GM21825 (cell line): ENCODE measurements around the gene ARHGAP21.

Source experiments
- ATAC-seq: cut with Tn5 transposase; IDR thresholded peaks from one replicate; pipeline ENCODE4 v1.9.1; 2021; ENCODE audit warnings: mild to moderate bottlenecking, moderate library complexity; ENCODE audit not compliant: unreplicated experiment

Gene ARHGAP21

DNA sequence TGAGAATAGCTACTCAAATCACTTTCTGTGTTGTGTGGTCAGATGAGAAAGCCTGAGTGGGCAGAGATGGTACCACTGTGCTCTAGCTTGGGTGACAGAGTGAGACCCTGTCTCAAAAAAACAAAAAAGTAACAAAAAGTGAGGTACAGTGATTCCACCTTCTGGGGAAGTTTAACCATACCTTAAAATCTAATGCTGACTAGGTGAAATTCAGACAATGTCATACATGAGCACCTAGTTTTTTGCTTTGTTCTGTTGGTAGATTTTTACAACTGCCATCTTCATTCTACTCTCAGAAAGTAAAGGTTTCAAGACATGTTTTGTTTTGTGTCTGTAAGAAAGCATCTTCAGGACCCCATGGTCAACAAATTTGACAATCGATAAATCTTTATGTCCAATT lies 144.2 kb downstream of the ARHGAP21 start:
- no peak for ATAC-seq

DNA sequence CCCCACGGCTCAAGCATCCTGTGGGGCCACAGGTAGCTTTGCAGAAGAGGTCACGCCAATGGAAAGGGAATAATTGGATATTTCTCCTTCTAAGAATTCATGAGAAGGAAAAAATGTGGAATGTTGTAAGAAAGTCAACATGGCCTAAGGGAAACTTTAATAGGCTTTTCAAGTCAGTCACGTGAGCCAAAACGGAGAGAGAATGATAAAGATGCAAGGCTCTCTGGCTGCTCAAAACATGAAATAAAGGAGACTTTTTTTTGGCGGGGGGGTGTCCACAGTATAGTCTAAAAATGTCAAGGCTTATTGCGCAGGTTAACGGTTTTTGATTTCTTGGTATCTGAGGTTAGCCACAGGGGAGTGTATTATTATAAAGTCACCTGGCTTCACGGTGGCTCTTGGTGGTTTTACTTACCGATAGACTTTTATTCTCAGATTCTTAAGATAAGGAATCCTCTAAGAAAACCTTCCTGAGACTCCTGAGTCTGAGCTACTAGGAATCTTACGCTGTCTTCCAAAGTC lies 148.1 kb downstream of the ARHGAP21 start:
- ATAC-seq: no peak

DNA sequence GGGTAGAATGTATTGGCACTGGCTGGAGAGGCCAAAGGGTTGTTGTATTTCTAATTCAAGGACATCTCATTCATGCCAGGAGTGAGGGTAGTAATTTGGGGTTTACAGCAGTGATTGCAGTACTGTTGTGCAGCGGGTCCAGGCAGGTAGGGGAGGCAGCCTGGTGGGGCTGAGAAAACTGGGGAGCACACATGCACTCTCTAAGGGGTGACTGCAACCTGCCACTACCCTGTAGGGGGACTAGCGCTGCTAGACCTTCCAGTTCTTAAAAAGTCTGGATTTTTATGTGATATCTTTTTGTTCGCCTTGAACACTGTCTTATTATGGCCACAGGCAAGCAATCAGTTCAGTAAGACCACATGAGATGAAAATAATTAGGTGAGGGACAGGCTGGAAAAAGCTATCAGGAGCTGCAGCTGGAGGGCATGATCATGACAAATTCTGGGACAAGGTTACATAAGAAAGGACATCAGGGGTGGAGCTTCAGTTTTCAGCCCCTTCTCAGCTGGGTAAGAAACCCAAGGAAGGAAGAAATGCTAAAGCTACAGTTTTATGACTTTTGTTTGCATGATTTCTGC lies 149.0 kb downstream of the ARHGAP21 start:
- no peak for ATAC-seq

DNA sequence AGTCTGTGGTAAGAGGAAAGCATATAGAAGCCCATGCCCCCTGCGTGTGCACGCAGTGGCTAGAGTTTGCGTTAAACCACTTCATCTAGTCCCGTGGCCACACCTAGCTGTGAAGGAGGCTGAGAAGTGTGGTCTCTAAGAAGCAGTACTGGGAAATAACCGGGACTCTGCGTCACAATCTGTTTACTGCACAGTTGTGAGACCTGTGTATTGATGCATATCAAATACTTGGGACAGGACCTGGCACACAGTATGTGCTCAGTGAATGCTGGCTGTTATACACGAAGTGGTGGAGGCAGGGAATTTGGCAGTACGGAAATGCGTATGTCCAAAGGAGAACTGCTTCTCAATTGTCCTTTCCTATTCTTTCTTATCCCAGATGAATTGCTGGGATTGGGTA lies 149.5 kb downstream of the ARHGAP21 start:
- no peak for ATAC-seq

DNA sequence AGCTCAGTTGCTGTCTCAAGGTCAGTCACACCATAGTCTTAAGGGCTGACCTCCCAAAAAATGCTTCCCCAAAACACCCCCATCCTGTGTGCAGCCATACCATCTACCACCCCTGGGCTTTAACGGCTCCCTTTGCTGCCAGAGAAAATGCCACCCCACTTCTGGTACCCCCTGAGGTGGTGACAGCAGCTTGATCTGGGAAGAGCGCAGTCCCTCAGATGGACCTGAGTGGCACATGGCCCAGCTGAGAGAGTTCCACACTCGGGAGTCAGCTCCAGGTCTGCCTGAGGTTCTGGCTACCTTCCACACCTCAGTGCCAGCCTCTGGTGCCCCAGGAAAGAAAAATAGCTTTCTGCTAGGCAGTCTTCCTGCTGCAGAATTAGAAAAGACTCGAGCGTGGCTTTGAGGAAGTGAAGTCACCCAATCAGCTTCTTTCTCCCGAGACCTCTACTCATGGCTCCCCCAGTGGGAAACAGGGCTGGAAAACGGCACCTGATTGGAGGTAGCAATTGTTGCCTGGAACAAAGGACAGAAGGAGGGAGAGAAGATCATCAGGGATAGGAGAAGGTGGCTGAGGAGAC lies 151.7 kb downstream of the ARHGAP21 start:
- ATAC-seq: no peak

DNA sequence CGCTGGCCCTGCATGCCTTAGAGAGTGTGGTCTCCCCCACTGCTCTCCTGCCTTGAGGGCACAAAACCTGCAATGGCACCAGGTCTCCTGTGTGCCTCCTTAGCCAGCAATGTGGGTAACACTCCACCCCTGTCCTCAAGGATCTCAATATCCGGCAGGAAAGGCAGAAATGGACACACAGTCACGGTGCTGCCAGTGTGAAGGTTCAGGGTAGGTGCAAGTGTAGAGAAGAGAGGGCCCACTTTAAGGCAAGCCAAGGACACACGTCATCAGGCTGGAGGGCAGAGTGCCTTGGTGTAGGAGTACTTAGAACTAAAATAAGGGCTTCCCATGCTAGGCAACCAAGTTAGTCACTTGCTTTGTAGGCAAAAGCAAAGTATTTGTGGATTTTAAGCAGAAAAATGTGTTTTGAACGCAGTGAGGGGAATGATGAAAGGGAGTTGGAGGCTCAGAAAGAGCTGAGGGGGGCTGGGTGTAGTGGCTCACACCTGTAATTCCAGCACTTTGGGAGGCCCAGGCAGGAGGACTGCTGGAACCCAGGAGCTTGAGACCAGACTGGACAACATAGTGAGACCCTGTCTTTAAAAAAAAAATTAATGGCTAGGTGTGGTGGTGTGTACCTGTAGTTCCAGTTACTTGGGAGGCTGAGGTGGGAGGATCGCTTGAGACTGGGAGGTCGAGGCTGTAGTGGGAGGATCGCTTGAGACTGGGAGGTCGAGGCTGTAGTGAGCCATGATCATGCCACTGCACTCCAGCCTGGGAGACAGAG lies 152.8 kb downstream of the ARHGAP21 start:
- ATAC-seq: no peak

DNA sequence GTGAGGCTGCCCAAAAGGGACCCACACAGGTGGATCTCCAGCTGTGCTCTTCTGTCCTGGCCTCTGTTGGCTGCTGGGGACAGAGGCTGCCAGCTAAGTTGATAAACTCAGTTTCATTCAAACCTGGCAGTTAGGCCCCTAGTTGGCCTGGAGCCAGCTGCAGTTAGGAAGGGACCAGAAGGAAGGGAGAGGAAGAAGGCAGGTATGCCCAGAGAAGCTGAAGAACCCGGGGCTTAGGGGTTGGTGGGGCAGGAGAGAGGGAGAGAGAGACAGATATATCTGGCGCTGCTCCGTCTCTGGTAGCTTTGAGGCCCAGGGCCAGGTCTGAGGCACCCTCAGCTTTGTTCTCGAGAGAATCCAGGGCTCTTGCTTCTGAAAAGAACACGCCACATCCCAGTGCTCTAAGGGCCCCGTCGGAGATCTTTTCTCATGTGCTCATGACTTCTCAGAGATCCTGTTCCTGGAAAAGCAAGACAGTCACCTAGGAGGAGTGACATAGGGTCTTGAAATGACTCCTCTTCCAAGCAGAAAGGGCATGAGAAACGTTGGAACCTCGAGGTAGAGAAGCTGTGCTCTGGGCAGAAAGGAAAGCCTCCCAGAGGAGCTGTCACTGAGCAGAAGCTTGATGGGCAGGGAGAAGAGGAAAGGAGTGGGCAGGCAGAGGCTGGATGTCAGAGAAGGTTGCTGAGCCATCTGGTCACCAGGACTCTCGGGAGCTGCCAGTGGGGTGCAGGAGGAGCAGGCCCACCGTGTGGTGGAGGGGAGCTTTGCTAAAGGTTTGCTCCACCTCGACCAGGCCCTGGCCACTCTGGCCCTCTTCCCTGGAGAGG lies 153.6 kb downstream of the ARHGAP21 start:
- no peak for ATAC-seq

DNA sequence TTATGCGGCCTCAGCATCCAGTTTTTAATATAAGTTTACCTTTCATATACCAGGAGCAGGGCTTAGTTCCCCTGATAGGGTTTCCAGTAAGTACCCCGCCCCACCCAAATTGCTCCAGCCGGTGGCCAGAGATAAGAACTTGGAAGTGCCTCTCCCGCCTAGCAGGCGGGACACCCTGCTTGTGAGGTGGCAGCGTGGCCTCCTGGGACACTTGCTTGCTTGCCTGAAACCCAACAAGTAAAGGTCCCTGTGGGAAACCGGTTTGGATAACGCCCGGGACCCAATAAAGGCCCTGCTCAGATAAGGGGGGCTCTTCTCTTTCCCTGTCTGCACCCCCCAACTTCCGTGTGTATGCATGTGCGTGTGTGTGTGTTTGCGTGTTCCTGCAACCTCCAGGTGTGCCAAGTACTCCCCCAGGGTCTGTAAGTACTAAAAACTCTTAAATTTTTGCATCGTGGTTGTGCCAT lies 154.3 kb downstream of the ARHGAP21 start:
- no peak for ATAC-seq

DNA sequence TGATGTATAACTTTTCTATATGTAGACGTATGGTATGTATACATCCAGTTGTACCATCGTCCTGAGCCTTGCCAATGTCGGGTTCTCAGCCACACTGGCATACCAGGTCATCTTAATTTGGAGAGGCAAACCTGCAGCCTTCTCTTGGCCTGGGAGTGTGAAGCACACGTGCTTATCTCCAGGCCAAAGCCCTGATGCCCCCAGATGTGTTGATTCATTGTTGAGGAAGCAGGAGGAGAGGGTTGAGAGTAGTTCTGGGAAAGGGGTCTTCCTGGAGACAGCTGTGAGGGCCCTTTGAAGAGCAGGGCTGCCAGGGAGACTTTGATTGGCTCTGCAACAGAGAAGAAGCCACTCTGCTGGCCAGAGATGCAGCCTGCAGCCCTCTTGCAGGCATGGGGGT lies 155.6 kb downstream of the ARHGAP21 start:
- ATAC-seq: no peak

DNA sequence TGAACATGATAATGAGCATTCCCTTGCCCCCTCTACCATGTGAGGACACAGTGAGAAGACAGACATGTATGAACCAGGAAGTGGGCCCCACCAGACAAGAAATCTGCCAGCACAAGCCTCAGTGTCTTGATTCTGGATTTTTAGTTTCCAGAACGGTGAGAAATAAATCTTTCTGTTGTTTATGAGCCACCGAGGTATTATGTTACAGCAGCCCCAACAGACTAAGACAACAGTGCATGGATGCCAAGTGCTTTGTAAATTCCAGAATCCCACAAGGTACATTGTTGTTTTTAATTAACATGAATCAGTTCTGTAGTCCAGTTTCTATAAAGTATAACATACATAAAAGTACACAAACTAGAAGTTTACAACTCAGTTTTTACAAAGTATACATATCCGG lies 162.2 kb downstream of the ARHGAP21 start:
- no peak for ATAC-seq

DNA sequence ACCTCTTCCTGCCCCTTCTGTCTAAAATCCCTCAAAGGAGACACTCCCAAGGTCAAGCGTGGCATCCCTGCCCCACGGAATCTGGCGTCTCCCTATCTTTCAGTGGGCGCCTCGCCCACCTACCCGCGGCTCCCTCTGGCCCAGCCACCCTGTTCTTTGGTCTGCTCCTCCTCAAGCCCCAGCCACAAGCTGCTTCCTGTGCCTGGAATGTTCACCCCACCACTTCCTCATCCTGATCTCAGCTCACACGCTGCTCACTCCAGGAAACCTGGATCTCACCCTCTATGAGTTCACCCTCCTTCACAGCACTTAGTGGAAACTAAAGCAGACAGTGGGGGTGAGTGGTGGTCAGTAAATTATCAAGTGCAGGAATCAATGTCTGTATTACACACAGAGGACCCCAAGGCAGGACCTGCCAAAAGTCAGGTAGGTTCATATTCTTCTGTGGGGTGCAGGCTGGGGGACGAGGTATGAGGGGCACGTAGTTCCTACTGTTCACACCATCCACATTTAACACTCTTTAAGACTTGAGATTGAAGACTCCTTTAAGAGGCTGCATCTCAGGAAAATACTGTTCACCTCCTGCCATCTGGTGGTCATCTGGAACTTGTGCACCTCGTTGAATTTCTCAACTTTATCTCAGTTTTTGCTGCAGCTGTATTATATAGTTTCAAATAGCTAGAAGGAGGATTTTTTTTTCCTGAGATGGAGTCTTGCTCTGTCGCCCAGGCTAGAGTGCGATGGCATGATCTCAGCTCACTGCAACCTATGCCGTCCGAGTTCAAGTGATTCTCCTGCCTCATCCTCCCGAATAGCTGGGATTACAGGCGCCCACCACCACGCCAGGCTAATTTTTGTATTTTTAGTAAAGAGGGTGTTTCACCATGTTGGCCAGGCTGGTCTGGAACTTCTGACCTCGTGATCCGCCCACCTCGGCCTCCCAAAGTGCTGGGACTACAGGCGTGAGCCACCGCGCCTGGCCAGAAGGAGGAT lies 166.6 kb downstream of the ARHGAP21 start:
- ATAC-seq: no peak

DNA sequence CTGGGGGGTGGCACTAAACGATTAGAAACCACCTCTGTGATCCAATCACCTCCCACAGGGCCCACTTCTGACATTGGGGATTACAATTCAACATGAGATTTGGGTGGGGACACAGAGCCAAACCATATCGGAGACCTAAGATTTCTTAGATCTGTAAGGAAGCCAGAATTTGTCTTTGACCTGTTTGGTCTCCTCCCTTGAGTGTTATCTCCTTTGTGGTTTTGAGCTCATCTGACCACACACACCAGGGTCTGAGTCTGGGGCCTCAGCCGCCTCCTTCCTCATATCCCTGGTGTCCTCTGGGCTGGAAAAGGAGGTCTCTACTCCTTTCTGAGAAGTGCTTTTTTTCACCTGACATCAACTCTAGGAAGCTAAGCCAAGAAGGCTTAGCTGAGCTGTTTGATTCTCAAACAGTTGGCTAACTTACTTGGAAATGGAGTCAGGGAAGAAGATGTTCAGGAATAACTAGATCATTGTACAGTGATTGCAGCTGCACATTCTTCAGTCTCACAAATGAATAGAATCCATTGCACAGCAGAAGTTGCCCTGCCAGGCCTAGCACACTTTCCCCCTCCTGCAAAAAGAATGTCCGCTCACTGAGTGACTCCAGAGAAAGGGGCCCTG lies 167.4 kb downstream of the ARHGAP21 start:
- no peak for ATAC-seq

DNA sequence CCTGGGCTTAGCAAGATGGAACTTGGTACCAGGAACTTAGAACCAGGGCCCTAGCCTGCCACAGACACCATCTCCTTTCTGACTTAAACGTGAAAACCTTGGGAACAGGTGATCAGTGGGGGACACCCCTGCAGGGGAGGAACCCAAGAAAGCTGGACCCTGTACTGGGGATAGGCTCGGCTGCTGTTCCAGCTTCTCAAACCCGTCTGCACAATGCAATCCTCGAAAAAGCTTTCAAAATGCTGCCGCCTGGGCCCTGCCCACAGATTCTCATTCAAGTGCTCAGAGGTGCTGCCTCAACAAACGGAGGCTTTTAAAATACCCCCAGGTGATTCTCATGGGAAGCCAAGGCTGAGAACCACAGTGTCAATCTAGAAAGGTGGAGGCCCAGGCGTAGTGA lies 169.7 kb downstream of the ARHGAP21 start:
- ATAC-seq: no peak

DNA sequence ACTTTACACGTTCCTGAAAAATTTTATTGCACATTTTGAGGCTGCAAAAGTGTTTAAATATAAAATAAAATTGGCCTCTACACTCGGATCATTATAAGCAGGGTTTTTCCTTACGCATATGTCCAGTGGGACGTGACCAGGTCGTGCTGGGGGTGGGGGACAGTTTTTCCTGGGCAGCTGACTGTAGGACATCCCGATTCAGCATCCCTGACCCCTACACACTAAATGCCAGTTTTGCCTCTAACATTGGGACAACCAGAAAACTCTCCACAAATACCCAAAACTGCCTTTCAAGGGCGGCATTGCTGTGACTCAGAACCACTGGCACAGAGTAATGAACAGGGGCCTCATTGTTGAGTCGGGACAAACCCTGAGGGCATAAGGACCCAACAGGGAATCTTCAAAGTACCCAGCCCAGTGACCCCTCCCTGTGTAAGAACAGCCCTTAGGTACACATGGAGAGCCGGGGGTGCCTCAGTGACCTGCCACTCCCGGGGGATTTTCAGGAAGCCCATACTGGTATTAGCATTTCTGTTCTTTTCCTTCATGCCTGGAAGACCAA lies 170.6 kb downstream of the ARHGAP21 start:
- no peak for ATAC-seq

DNA sequence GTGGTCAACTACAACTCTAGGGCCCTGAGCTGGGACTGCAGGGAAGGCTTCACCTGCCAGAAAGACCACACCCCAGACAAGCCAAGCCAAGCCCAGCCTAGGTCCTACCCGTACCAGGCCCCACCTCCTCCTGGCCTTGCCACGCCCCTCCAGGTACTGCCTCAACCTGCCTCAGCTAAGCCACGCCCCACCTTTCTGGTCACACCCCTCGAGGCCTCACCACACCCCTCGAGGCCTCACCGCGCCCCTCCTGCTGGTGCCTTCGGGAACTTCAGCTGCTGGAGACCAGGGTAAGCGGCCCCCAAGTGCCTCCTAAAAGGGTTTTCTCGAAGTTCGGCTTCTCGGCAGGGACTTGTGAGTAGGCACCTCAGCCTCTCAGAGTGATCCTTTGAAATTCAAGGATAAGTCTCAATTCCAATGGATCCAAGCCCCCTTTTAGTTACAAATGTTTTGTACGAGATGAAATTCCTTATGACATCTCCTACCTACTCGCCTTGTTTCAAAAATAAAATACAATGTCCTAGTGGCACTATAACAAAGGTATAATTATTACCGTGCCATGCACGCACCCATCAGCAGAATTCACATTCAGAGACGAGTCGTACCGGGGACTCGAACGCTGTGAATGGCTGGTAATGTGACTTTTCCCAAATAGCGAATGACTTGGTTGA lies 171.2 kb downstream of the ARHGAP21 start:
- ATAC-seq: peak; percentile 49

DNA sequence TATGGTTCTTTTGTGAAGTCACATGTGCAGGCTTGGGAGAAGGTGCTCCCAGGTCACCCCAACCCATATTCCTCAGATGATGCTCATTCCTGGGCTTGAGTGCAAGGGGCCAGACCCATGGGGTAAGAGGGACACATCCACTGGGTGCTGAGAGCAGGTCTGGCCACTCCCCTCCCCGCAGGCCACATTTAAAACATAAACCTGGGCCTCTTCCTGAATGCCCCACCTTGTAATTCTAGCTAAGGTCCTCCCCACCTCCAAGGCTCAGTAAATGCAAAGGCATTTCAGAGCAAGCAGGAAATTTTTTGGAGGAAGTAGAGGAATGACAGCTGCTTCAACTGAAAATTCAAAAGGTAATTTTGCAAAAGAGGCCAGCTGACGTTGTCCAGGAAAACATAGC lies 172.5 kb downstream of the ARHGAP21 start:
- ATAC-seq: no peak

DNA sequence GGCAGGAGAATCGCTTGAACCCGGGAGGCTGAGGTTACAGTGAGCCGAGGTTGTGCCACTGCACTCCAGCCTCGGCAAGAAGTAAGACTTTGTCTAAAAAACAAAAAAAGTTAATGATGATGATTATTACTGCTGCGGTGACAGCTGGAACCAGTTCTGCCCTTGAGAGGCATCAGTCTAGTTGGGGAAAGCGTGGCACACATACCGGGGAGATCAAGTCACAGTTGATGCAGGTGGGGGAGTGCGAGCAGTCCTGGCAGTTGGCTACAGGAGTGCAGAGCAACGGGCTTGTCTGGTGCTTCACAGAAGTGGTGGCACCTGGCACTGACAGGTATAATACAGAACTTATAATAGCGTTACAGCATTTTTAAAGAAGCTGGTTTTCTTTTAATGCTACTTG lies 173.0 kb downstream of the ARHGAP21 start:
- ATAC-seq: no peak

DNA sequence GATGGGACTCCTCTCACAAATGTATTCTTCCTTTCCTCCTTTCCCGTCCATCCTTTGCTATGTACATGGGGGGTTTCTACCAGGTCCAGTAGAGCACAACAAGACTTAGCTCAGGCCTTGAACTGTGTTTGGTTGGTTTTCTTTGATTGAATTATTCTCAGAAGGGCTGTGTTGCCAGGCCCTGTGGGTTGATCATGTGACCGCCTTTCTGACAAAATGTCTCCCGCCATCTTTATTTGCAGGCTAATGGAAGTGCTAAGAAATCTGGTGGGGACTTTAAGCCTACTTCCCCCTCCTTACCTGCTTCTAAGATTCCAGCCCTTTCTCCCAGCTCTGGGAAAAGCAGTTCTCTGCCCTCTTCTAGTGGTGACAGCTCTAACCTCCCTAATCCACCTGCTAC lies 178.1 kb downstream of the ARHGAP21 start:
- no peak for ATAC-seq

DNA sequence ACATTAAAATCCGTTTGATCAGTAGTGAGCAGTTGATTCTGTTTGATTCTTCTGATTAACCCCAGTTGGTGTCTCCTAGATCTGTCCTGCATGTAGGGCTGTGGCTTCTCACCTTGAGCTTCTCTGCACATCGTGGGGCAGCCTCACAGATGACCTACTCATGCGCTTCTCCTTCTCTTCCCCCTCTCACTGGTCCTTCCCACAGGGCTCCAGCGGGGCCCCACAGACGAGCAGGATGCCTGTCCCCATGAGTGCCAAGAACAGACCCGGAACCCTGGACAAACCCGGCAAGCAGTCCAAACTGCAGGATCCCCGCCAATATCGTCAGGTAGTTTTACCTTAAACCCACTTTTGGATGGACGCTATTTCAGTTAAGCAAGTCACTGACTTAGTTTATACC lies 178.9 kb downstream of the ARHGAP21 start:
- no peak for ATAC-seq
